ENCODE results near the gene CCDC32.

DNA sequence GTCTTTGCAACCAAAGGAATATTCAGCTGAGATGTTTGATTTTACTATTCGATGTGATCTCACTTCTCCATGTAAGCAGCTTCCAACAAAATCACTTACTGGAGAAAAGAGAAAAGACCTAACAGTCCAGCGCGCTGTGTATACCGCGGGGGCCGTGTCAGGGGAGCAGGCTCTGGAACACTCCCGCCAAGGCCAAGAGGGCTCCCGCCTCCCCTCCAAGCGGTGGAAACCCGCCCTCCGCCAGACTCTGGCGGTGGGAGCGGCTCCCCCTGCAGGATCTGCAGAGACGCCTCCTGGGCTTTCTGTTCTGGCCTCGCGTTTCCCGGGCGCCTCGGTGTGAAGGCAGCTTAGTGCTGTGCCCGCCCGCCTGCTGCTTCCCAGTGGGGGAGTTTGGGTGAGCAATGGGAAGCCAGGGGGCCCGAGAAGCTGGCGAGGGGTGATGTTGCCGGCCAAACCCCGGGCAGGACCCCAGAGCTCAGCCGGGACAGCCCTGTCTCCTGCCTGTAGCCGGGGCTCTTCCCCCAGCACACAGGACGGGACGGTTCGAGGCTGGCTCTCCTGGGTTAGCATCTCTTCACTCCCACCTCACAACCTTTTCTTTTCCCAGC, 57.8 kb downstream of the CCDC32 start:
- TF ChIP-seq RNF2 (conservative IDR thresholded peaks at IDR 0.05; ENCODE audit: low read depth) (no peak), CREM (IDR thresholded peaks at IDR 0.05) (no peak), CREM (CRISPR knock-in tag; IDR thresholded peaks at IDR 0.05) (no peak), NR2F6 (IDR thresholded peaks at IDR 0.05) (no peak; the same call in 1 of the 2 replicates), NR2F6 (CRISPR knock-in tag; IDR thresholded peaks at IDR 0.05) (peak; percentile 57; the same call in 1 of the 2 replicates), MAFK (conservative IDR thresholded peaks at IDR 0.05 in 1 of 2, IDR thresholded peaks at IDR 0.05 in 1 of 2; ENCODE audit: low read length in 2 of 2) (no peak), ZNF546 (CRISPR knock-in tag; conservative IDR thresholded peaks at IDR 0.05) (no peak), BHLHE40 (IDR thresholded peaks at IDR 0.05; ENCODE audit: low read length) (no peak)
- TF ChIP-seq, protein P1, sequence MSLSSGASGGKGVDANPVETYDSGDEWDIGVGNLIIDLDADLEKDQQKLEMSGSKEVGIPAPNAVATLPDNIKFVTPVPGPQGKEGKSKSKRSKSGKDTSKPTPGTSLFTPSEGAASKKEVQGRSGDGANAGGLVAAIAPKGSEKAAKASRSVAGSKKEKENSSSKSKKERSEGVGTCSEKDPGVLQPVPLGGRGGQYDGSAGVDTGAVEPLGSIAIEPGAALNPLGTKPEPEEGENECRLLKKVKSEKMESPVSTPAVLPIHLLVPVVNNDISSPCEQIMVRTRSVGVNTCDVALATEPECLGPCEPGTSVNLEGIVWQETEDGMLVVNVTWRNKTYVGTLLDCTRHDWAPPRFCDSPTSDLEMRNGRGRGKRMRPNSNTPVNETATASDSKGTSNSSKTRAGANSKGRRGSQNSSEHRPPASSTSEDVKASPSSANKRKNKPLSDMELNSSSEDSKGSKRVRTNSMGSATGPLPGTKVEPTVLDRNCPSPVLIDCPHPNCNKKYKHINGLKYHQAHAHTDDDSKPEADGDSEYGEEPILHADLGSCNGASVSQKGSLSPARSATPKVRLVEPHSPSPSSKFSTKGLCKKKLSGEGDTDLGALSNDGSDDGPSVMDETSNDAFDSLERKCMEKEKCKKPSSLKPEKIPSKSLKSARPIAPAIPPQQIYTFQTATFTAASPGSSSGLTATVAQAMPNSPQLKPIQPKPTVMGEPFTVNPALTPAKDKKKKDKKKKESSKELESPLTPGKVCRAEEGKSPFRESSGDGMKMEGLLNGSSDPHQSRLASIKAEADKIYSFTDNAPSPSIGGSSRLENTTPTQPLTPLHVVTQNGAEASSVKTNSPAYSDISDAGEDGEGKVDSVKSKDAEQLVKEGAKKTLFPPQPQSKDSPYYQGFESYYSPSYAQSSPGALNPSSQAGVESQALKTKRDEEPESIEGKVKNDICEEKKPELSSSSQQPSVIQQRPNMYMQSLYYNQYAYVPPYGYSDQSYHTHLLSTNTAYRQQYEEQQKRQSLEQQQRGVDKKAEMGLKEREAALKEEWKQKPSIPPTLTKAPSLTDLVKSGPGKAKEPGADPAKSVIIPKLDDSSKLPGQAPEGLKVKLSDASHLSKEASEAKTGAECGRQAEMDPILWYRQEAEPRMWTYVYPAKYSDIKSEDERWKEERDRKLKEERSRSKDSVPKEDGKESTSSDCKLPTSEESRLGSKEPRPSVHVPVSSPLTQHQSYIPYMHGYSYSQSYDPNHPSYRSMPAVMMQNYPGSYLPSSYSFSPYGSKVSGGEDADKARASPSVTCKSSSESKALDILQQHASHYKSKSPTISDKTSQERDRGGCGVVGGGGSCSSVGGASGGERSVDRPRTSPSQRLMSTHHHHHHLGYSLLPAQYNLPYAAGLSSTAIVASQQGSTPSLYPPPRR (CRISPR knock-in tag; IDR thresholded peaks at IDR 0.05; ENCODE audit: borderline replicate concordance): no peak
- TF ChIP-seq, protein P2, sequence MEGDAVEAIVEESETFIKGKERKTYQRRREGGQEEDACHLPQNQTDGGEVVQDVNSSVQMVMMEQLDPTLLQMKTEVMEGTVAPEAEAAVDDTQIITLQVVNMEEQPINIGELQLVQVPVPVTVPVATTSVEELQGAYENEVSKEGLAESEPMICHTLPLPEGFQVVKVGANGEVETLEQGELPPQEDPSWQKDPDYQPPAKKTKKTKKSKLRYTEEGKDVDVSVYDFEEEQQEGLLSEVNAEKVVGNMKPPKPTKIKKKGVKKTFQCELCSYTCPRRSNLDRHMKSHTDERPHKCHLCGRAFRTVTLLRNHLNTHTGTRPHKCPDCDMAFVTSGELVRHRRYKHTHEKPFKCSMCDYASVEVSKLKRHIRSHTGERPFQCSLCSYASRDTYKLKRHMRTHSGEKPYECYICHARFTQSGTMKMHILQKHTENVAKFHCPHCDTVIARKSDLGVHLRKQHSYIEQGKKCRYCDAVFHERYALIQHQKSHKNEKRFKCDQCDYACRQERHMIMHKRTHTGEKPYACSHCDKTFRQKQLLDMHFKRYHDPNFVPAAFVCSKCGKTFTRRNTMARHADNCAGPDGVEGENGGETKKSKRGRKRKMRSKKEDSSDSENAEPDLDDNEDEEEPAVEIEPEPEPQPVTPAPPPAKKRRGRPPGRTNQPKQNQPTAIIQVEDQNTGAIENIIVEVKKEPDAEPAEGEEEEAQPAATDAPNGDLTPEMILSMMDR (CRISPR knock-in tag; IDR thresholded peaks at IDR 0.05): peak; percentile 96
- TF ChIP-seq, protein P3, sequence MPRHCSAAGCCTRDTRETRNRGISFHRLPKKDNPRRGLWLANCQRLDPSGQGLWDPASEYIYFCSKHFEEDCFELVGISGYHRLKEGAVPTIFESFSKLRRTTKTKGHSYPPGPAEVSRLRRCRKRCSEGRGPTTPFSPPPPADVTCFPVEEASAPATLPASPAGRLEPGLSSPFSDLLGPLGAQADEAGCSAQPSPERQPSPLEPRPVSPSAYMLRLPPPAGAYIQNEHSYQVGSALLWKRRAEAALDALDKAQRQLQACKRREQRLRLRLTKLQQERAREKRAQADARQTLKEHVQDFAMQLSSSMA (CRISPR knock-in tag; IDR thresholded peaks at IDR 0.05): no peak
